HepG2 (cell line): ENCODE data around the gene SERPINA6. TPM values are rescaled to one million over a fixed set of nuclear protein-coding genes. Genes with fewer than 3 reads are reported as not detected.

Source experiments
- BCL6 ChIP-seq: IDR thresholded peaks from 2 replicates; pipeline ENCODE4 v1.6.1; 2016; ENCODE audit warnings: missing genetic modification reagents, missing compliant biosample characterization
- FOSL2 ChIP-seq: sonication (generic); formaldehyde crosslinking; IDR thresholded peaks from 2 replicates; pipeline ENCODE4 v1.4.0; 2020; ENCODE audit warnings: missing genetic modification reagents
- HOXA5 ChIP-seq: sonication (generic); formaldehyde crosslinking; IDR thresholded peaks from 2 replicates; pipeline ENCODE4 v1.4.0; 2020; ENCODE audit warnings: missing genetic modification reagents
- IRF2 ChIP-seq: IDR thresholded peaks from 2 replicates; pipeline ENCODE4 v1.6.1; 2018; ENCODE audit warnings: missing genetic modification reagents, missing compliant biosample characterization
- KAT7 ChIP-seq: IDR thresholded peaks from 2 replicates; pipeline ENCODE4 v1.6.1; 2018; ENCODE audit warnings: borderline replicate concordance, missing compliant biosample characterization
- PHF20 ChIP-seq: sonication (generic); formaldehyde crosslinking; IDR thresholded peaks from 2 replicates; pipeline ENCODE4 v1.5.0; 2020; ENCODE audit warnings: mild to moderate bottlenecking, missing genetic modification reagents
- POLR2A ChIP-seq, 2 experiments: IDR thresholded peaks; 2 replicates each; pipeline ENCODE4 v1.6.1; 2011; ENCODE audit warnings: low read depth in 2 of 2, low read length in 2 of 2, mild to moderate bottlenecking in 1 of 2, moderate library complexity in 1 of 2; ENCODE audit not compliant: insufficient read depth in 1 of 2
- POLR2G ChIP-seq: fragments of 200-400 bp; formaldehyde crosslinking; IDR thresholded peaks from 2 replicates; pipeline ENCODE4 v1.6.1; 2018; ENCODE audit warnings: mild to moderate bottlenecking, low read depth, low read length, moderate library complexity
- RCOR2 ChIP-seq: IDR thresholded peaks from 2 replicates; pipeline ENCODE4 v1.6.1; 2016; ENCODE audit warnings: missing biosample characterization, missing genetic modification reagents
- SMAD1 ChIP-seq: sonication (generic); formaldehyde crosslinking; IDR thresholded peaks from 2 replicates; pipeline ENCODE4 v1.4.0; 2020; ENCODE audit warnings: missing genetic modification reagents, low read depth, mild to moderate bottlenecking, borderline replicate concordance
- YEATS2 ChIP-seq: sonication (generic); formaldehyde crosslinking; IDR thresholded peaks from 2 replicates; pipeline ENCODE4 v1.4.0; 2020; ENCODE audit warnings: missing genetic modification reagents, borderline replicate concordance
- ZFP37 ChIP-seq: sonication (generic); formaldehyde crosslinking; IDR thresholded peaks from 2 replicates; pipeline ENCODE4 v1.4.0; 2020; ENCODE audit warnings: missing genetic modification reagents, borderline replicate concordance
- ZNF441 ChIP-seq: sonication (generic); formaldehyde crosslinking; IDR thresholded peaks from 2 replicates; pipeline ENCODE4 v1.7.0; 2021; ENCODE audit warnings: missing genetic modification reagents, borderline replicate concordance
- ZNF772 ChIP-seq: sonication (generic); formaldehyde crosslinking; IDR thresholded peaks from 2 replicates; pipeline ENCODE4 v1.5.0; 2020; ENCODE audit warnings: mild to moderate bottlenecking, missing genetic modification reagents
- ZNF788 ChIP-seq: sonication (generic); formaldehyde crosslinking; IDR thresholded peaks from 2 replicates; pipeline ENCODE4 v1.5.0; 2020; ENCODE audit warnings: mild to moderate bottlenecking, missing genetic modification reagents, borderline replicate concordance
- ZNF883 ChIP-seq: sonication (generic); formaldehyde crosslinking; IDR thresholded peaks from 2 replicates; pipeline ENCODE4 v1.5.1; 2020; ENCODE audit warnings: mild to moderate bottlenecking, missing genetic modification reagents; ENCODE audit errors: not compliant biosample characterization
- ZSCAN29 ChIP-seq: sonication (generic); formaldehyde crosslinking; conservative IDR thresholded peaks from 2 replicates; pipeline ENCODE4 v1.4.0; 2020; ENCODE audit warnings: mild to moderate bottlenecking, missing genetic modification reagents
- polyA plus RNA-seq, 8 experiments: library from polyadenylated mRNA; depleted of rRNA in 3 of 8; stranded (reverse) in 7 of 8; unstranded in 1 of 8; fragments of >200 nt; fragmentation: Illumina TruSeq in 4 of 8; extraction: Trizol in 4 of 8; gene quantifications; 2 replicates each; pipeline versions ENCODE4 v1.2.1 to v1.2.3, GENCODE V29; 2011 to 2016; ENCODE audit warnings: low read depth in 4 of 8, missing spikeins in 1 of 8, mixed read lengths in 1 of 8; ENCODE audit not compliant: insufficient read depth in 1 of 8
- total RNA-seq, 5 experiments: library from RNA; depleted of rRNA; stranded (reverse); fragments of >200 nt; fragmentation: Illumina TruSeq; extraction: Trizol; gene quantifications; 2 replicates each; pipeline ENCODE4 v1.2.3, GENCODE V29; 2016; ENCODE audit warnings: low read depth in 1 of 5
- TF ChIP-seq, protein P1 (sequence below): fragments of 450-650 bp; IDR thresholded peaks from 2 replicates; pipeline ENCODE4 v1.6.1; 2016
- TF ChIP-seq, protein P2 (sequence below), 2 experiments: fragments of 450-650 bp in 1 of 2; sonication (generic) in 1 of 2; formaldehyde crosslinking; IDR thresholded peaks; 2 replicates each; pipeline versions ENCODE4 v1.5.0 to v1.8.0; 2020 to 2022; ENCODE audit warnings: mild to moderate bottlenecking in 1 of 2, missing genetic modification reagents in 1 of 2
- TF ChIP-seq, protein P3 (sequence below): sonication (generic); formaldehyde crosslinking; IDR thresholded peaks from 2 replicates; pipeline ENCODE4 v1.5.1; 2020; ENCODE audit warnings: mild to moderate bottlenecking, moderate library complexity, missing genetic modification reagents
- TF ChIP-seq, protein P4 (sequence below): IDR thresholded peaks from 2 replicates; pipeline ENCODE4 v1.6.1; 2016
- TF ChIP-seq, protein P5 (sequence below): sonication (generic); formaldehyde crosslinking; IDR thresholded peaks from 2 replicates; pipeline ENCODE4 v1.4.0; 2020; ENCODE audit warnings: missing genetic modification reagents, mild to moderate bottlenecking, borderline replicate concordance

The SERPINA6 gene
- total and polyA plus RNA-seq, 2 of the 13 experiments (the other 11 are each of a cell fraction or from before 2014, with no cell fraction given): 260 to 333 TPM

DNA sequence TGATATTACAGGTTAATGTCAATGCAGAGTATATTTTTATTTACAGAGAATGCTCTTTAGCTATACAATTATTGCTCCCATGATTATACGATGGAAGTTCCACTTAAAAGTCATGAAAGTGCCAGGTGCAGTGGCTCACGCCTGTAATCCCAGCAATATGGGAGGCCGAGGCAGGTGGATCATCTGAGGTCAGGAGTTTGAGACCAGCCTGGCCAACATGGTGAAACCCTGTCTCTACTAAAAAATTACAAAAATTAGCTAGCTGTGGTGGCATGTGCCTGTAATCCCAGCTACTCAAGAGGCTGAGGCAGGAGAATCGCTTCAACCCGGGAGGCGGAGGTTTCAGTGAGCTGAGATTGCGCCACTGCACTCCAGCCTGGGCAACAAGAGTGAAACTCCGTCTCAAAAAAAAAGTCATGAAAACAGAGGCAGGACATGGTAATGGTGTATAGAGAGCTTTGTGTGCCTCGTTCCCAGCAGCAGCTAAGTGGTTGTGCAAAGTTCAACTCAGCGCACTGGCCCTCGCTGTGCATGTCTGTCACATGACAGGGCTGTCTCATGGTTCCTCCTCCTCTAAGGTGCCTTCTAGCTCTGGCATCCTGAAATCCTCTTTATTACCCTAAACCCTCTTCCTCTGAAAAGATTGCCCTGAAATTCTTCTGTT lies 46.1 kb downstream of the SERPINA6 start (continued):
- TF ChIP-seq IRF2 (CRISPR knock-in tag): peak; percentile 86
- peak; percentile 87; the same call in 1 of the 2 replicates for TF ChIP-seq ZNF788
- peak; percentile 47; the same call in 1 of the 2 replicates for TF ChIP-seq RCOR2 (CRISPR knock-in tag)
- TF ChIP-seq SMAD1: peak; percentile 51; the same call in 1 of the 2 replicates
- peak; percentile 94 for TF ChIP-seq KAT7 (CRISPR knock-in tag)
- TF ChIP-seq, protein P1, sequence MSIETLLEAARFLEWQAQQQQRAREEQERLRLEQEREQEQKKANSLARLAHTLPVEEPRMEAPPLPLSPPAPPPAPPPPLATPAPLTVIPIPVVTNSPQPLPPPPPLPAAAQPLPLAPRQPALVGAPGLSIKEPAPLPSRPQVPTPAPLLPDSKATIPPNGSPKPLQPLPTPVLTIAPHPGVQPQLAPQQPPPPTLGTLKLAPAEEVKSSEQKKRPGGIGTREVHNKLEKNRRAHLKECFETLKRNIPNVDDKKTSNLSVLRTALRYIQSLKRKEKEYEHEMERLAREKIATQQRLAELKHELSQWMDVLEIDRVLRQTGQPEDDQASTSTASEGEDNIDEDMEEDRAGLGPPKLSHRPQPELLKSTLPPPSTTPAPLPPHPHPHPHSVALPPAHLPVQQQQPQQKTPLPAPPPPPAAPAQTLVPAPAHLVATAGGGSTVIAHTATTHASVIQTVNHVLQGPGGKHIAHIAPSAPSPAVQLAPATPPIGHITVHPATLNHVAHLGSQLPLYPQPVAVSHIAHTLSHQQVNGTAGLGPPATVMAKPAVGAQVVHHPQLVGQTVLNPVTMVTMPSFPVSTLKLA: 0 out of 2 replicates have a peak, but pooled peaks have one; percentile 28
- peak; percentile 76; the same call in 1 of the 2 replicates for TF ChIP-seq ZNF772 (CRISPR knock-in tag)
- TF ChIP-seq, protein P2, sequence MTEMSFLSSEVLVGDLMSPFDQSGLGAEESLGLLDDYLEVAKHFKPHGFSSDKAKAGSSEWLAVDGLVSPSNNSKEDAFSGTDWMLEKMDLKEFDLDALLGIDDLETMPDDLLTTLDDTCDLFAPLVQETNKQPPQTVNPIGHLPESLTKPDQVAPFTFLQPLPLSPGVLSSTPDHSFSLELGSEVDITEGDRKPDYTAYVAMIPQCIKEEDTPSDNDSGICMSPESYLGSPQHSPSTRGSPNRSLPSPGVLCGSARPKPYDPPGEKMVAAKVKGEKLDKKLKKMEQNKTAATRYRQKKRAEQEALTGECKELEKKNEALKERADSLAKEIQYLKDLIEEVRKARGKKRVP (CRISPR knock-in tag; IDR thresholded peaks at IDR 0.05): 0 out of 4 replicates have a peak, but pooled peaks of 1 of the 2 experiments have one; percentile 37
- TF ChIP-seq BCL6 (CRISPR knock-in tag): peak; percentile 45; the same call in 1 of the 2 replicates
- TF ChIP-seq HOXA5 (CRISPR knock-in tag): 0 out of 2 replicates have a peak, but pooled peaks have one; percentile 36
- 0 out of 2 replicates have a peak, but pooled peaks have one; percentile 27 for TF ChIP-seq YEATS2
- TF ChIP-seq ZFP37: peak; percentile 63; the same call in 1 of the 2 replicates
- TF ChIP-seq, protein P3, sequence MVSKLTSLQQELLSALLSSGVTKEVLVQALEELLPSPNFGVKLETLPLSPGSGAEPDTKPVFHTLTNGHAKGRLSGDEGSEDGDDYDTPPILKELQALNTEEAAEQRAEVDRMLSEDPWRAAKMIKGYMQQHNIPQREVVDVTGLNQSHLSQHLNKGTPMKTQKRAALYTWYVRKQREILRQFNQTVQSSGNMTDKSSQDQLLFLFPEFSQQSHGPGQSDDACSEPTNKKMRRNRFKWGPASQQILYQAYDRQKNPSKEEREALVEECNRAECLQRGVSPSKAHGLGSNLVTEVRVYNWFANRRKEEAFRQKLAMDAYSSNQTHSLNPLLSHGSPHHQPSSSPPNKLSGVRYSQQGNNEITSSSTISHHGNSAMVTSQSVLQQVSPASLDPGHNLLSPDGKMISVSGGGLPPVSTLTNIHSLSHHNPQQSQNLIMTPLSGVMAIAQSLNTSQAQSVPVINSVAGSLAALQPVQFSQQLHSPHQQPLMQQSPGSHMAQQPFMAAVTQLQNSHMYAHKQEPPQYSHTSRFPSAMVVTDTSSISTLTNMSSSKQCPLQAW (CRISPR knock-in tag): peak; percentile 67
- TF ChIP-seq, protein P4, sequence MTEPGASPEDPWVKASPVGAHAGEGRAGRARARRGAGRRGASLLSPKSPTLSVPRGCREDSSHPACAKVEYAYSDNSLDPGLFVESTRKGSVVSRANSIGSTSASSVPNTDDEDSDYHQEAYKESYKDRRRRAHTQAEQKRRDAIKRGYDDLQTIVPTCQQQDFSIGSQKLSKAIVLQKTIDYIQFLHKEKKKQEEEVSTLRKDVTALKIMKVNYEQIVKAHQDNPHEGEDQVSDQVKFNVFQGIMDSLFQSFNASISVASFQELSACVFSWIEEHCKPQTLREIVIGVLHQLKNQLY (CRISPR knock-in tag): peak; percentile 98
- peak; percentile 68 for TF ChIP-seq FOSL2 (CRISPR knock-in tag)
- peak; percentile 92 for TF ChIP-seq PHF20 (CRISPR knock-in tag)
- peak; percentile 50 for TF ChIP-seq ZNF883 (CRISPR knock-in tag)
- peak; percentile 66 for TF ChIP-seq POLR2G
- TF ChIP-seq, protein P5, sequence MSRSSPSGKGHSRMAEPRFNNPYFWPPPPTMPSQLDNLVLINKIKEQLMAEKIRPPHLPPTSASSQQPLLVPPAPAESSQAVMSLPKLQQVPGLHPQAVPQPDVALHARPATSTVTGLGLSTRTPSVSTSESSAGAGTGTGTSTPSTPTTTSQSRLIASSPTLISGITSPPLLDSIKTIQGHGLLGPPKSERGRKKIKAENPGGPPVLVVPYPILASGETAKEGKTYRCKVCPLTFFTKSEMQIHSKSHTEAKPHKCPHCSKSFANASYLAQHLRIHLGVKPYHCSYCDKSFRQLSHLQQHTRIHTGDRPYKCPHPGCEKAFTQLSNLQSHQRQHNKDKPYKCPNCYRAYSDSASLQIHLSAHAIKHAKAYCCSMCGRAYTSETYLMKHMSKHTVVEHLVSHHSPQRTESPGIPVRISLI (CRISPR knock-in tag): peak; percentile 97
- TF ChIP-seq ZSCAN29 (CRISPR knock-in tag): 0 out of 2 replicates have a peak, but pooled peaks have one; percentile 43
- TF ChIP-seq POLR2A (IDR thresholded peaks at IDR 0.05; ENCODE audit: insufficient read depth in 1 of 2, low read depth in 2 of 2, low read length in 2 of 2): peak; percentile 66 to 67
- TF ChIP-seq ZNF441 (CRISPR knock-in tag): peak; percentile 98
